ENCODE measurements around the gene NTN1. TPM values are rescaled to one million over a fixed set of nuclear protein-coding genes. Genes with fewer than 3 reads are reported as not detected.
"Not testable (repeated sequence)": the region's sequence is repeated elsewhere in the genome, so short reads cannot be mapped to it uniquely, and the experiment has no call there.

Gene NTN1
- total RNA-seq (under 1 TPM; 0.24 to 0.33 TPM), polyA plus RNA-seq (not detected)

DNA sequence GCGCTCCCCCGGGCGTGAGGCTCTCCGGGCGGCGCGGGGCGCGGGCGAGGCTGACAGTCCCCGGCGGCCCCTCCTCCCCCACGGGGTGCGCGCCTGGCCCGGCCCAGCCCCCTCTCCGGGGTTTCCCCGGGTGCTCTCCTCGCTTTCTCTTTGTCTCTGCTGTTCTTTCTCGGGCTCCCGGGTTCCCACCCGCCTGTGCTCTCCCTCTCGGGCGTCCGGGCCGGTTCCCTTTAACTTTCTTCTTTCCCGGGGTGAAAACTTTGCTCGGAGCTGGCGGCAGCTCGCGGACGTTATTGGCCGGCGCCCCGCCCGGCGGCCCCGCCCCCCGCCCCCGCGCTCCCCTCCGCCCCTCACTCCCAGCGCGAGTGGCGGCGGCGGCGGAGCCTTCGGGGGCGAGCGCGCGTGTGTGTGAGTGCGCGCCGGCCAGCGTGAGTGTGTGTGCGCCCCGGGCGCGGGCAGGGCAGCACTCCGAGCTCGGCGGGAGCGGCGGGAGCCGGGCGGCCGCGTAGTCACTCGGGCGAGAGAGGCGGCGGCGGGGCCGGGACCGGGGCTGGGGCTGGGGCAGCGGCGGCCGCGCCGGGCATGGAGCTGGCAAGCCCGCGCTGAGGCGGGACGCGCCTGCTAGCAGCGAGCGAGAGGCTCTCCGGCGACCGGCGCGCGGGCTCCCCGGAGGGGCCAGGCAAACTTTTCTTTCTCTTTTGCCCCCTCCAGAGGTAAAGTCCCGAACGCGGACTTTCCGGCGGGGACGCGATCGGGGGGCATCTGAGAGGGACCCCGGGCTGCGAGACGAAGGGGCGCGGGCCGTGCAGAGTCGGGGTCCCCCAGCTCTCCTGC, at the start of gene NTN1:
TSS of gene NTN1 (plus strand) at position 353 of the 834 bp plus-strand sequence. CDS start 864 bp downstream, outside the sequence.
- H3K4me3 ChIP-seq (ENCODE audit: low read length), result peak within 1 kb of the TSS; percentile 19
- ChIA-PET POLR2A (no interaction called here), CTCF (no interaction called here)
- H3K27me3 ChIP-seq (ENCODE audit: insufficient read depth, low read length, poor library complexity, severe bottlenecking), result peaks cover 42% of the 10 kb centered on the region
- Mint-ChIP-seq H3K4me3 (peak within 1 kb of the TSS; percentile 71 to 90 (median 78)), H3K27ac (peak within 1 kb of the TSS in 1 of 8 donors; percentile 8), H3K4me1 (peaks cover 9 to 22% (median 10%) of the 10 kb centered on the region in 3 donors), H3K36me3 (no peaks in the 10 kb centered on the region), H3K9me3 (peaks cover 0 to 4% (median 0%) of the 10 kb centered on the region in 5 donors), H3K27me3 (peaks cover 40 to 54% of the 10 kb centered on the region in 2 donors)
- peak in 4 of 5 donors; percentile 25 to 54 (median 42) for DNase-seq
- H3K36me3 ChIP-seq (ENCODE audit: insufficient read depth, low read length), result no peaks in the 10 kb centered on the region
- H3K4me1 ChIP-seq (ENCODE audit: insufficient read depth, low read length), result peaks cover 8% of the 10 kb centered on the region
- H3K27ac ChIP-seq (ENCODE audit: low read depth, low read length), result no peak within 1 kb of the TSS
- H3K9me3 ChIP-seq (ENCODE audit: low read length), result no peaks in the 10 kb centered on the region

DNA sequence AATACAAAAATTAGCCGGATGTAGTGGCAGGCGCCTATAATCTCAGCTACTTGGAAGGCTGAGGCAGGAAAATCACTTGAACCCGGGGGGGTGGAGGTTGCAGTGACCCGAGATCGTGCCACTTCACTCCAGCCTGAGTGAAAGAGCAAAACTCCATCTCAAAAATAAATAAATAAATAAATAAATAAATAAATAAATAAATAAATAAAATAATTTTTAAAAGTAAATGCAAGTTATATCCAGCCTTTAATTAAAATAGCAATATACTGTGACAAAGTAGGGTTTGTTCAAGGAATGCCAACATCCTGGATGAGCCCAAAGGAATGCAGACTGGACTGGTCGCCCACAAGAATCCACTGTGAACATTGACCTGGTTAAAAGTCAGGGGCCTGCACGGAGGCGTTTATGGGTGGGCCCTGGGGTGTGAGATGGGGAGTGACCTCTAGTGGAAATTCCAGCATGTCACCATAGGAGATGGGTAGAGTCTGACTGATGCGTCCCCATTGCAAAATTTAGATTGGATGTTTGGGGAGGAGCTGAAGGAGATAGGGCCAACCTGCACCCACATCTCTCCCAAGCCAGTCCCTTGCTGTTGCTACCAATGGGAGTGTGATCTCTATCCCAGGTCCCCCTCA, 46.1 kb upstream of the NTN1 start:
- Mint-ChIP-seq H3K36me3 (no peaks in the 10 kb centered on the region), H3K27ac (peak overlapping the region in 1 of 8 donors; percentile 65), H3K9me3 (no peaks in the 10 kb centered on the region), H3K4me3 (no peak overlapping the region), H3K27me3 (no peaks in the 10 kb centered on the region), H3K4me1 (no peaks in the 10 kb centered on the region)
- H3K27me3 ChIP-seq (ENCODE audit: insufficient read depth, low read length, poor library complexity, severe bottlenecking), result no peaks in the 10 kb centered on the region
- DNase-seq, result no peak
- no peaks in the 10 kb centered on the region for H3K36me3 ChIP-seq (ENCODE audit: insufficient read depth, low read length)
- ChIA-PET CTCF (interaction anchor here (0.7 to 1.5 kb wide), 3 partner anchors 19 to 22 kb away, joined by 3 read pairs; no protein-coding TSS in a partner anchor), POLR2A (no interaction called here)
- no peaks in the 10 kb centered on the region for H3K4me1 ChIP-seq (ENCODE audit: insufficient read depth, low read length)
- no peaks in the 10 kb centered on the region for H3K9me3 ChIP-seq (ENCODE audit: low read length)
- no peak overlapping the region for H3K27ac ChIP-seq (ENCODE audit: low read depth, low read length)
- no peak overlapping the region for H3K4me3 ChIP-seq (ENCODE audit: low read length)

DNA sequence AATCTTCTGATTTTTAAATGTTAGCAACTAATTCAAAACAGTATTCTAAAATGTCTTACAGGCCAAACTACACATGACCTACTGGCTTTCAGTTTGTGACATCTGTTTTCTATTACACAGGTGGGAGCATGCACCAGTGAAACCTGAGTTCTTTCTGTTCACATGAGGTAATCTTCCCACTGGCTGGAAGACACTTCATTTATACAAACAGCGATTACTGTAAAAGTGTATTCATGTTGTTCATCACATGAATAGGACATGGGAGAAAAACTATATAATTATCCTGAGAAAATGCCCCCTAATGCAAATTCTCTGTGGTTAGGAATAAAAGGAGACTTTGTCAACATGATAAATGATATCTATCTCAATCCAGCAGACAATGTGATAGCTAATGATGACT, 44.7 kb upstream of the NTN1 start:
- no peaks in the 10 kb centered on the region for H3K27me3 ChIP-seq (ENCODE audit: insufficient read depth, low read length, poor library complexity, severe bottlenecking)
- CTCF ChIA-PET, result interaction anchor here (1.2 kb wide), 1 partner anchor 18 kb away, joined by 3 read pairs; no protein-coding TSS in a partner anchor

DNA sequence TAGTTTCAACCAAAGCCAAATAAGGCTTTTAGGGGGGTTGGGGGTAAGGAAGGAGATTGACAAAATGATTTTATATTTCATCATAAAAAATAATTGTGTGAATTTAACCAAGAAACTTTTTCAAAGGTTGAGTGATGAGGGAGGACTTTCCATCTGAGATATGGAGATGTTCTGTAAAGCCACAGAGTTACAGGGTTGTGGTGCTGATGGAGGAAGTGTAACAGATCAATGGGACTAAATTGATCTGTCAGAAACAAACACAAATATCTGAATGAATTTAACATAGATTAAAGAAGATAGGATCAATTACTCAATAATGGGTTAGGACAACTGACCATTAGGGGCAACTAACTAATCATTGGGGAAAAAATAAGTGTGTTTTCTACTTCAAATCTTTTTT, 41.6 kb upstream of the NTN1 start:
- Mint-ChIP-seq H3K4me3 (no peak overlapping the region), H3K36me3 (no peaks in the 10 kb centered on the region), H3K27ac (no peak overlapping the region), H3K9me3 (peaks cover 0 to 3% (median 1%) of the 10 kb centered on the region in 5 donors), H3K27me3 (no peaks in the 10 kb centered on the region), H3K4me1 (peaks cover 0 to 2% (median 0%) of the 10 kb centered on the region in 3 donors)
- H3K27ac ChIP-seq (ENCODE audit: low read depth, low read length), result no peak overlapping the region
- H3K9me3 ChIP-seq (ENCODE audit: low read length), result no peaks in the 10 kb centered on the region
- no peak for DNase-seq
- H3K27me3 ChIP-seq (ENCODE audit: insufficient read depth, low read length, poor library complexity, severe bottlenecking), result no peaks in the 10 kb centered on the region
- no peaks in the 10 kb centered on the region for H3K4me1 ChIP-seq (ENCODE audit: insufficient read depth, low read length)
- H3K4me3 ChIP-seq (ENCODE audit: low read length), result no peak overlapping the region
- no peaks in the 10 kb centered on the region for H3K36me3 ChIP-seq (ENCODE audit: insufficient read depth, low read length)
- ChIA-PET POLR2A (interaction anchor here (0.7 kb wide), 1 partner anchor 1889 kb away, joined by 7 read pairs; no protein-coding TSS in a partner anchor), CTCF (no interaction called here)

More for the DNA sequence above, 44.7 kb upstream of the NTN1 start:
- H3K27ac ChIP-seq (ENCODE audit: low read depth, low read length), result no peak overlapping the region
- H3K27me3 Mint-ChIP-seq, result no peaks in the 10 kb centered on the region
- no peaks in the 10 kb centered on the region for H3K4me1 Mint-ChIP-seq
- H3K9me3 Mint-ChIP-seq, result no peaks in the 10 kb centered on the region
- no peak overlapping the region for H3K4me3 Mint-ChIP-seq
- no peaks in the 10 kb centered on the region for H3K36me3 ChIP-seq (ENCODE audit: insufficient read depth, low read length)
- H3K4me3 ChIP-seq (ENCODE audit: low read length), result no peak overlapping the region
- no peak for DNase-seq
- no peak overlapping the region for H3K27ac Mint-ChIP-seq
- H3K9me3 ChIP-seq (ENCODE audit: low read length), result no peaks in the 10 kb centered on the region
- H3K36me3 Mint-ChIP-seq, result no peaks in the 10 kb centered on the region
- POLR2A ChIA-PET, result no interaction called here
- H3K4me1 ChIP-seq (ENCODE audit: insufficient read depth, low read length), result no peaks in the 10 kb centered on the region

DNA sequence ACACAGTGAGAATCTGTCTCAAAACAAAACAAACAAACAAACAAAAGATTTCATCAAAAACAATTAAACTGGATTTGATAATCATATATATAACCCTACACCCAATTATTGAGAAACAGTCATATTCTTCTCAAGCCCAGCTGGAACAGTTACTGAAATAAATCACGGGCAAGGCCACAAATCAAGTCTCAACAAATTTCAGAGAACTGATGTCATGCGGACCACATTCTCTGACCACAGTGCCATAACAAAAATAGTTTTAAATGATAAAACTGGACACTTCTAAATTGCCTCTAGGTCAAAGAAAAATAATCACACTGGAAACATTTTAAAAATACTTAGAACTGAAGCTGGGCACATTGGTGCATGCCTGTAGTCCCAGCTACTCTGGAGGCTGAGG, 39.9 kb upstream of the NTN1 start:
- peaks cover 0 to 6% (median 1%) of the 10 kb centered on the region in 5 donors for H3K9me3 Mint-ChIP-seq
- Histone ChIP-seq H3K9me3 (ENCODE audit: low read length) (no peaks in the 10 kb centered on the region), H3K27me3 (ENCODE audit: insufficient read depth, low read length, poor library complexity, severe bottlenecking) (no peaks in the 10 kb centered on the region), H3K27ac (ENCODE audit: low read depth, low read length) (no peak overlapping the region), H3K4me1 (ENCODE audit: insufficient read depth, low read length) (peaks cover 6% of the 10 kb centered on the region), H3K4me3 (ENCODE audit: low read length) (no peak overlapping the region), H3K36me3 (ENCODE audit: insufficient read depth, low read length) (no peaks in the 10 kb centered on the region)
- H3K36me3 Mint-ChIP-seq, result no peaks in the 10 kb centered on the region
- peaks cover 13 to 15% (median 14%) of the 10 kb centered on the region in 3 donors for H3K4me1 Mint-ChIP-seq
- CTCF ChIA-PET, result interaction anchor here (1.3 kb wide), 1 partner anchor 17 kb away, joined by 3 read pairs; no protein-coding TSS in a partner anchor
- POLR2A ChIA-PET, result no interaction called here
- no peaks in the 10 kb centered on the region for H3K27me3 Mint-ChIP-seq
- peak overlapping the region in 1 of 8 donors; percentile 72 for H3K27ac Mint-ChIP-seq
- no peak overlapping the region for H3K4me3 Mint-ChIP-seq
- DNase-seq, result no peak

DNA sequence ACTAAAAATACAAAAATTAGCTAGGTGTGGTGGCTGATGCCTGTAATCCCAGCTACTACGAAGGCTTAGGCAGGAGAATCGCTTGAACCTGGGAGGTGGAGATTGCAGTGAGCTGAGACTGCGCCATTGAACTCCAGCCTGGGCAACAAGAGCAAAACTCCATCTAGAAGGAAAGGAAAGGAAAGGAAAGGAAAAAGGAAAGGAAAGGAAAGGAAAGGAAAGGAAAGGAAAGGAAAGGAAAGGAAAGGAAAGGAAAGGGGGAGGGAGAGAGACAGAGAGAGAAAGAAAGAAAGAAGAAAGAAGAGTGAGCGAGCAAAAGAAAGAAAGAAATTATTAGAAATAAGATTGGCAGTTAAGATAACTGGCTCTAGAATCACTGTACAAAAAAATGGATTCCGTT, 37.1 kb upstream of the NTN1 start:
- DNase-seq; H3K4me3 Mint-ChIP-seq; H3K36me3 ChIP-seq (ENCODE audit: insufficient read depth, low read length); H3K27ac Mint-ChIP-seq; H3K27me3 ChIP-seq (ENCODE audit: insufficient read depth, low read length, poor library complexity, severe bottlenecking); H3K4me1 ChIP-seq (ENCODE audit: insufficient read depth, low read length); POLR2A ChIA-PET; H3K9me3 ChIP-seq (ENCODE audit: low read length); H3K9me3 Mint-ChIP-seq; H3K27me3 Mint-ChIP-seq; H3K4me3 ChIP-seq (ENCODE audit: low read length); H3K36me3 Mint-ChIP-seq; H3K27ac ChIP-seq (ENCODE audit: low read depth, low read length): not testable (repeated sequence)
- H3K4me1 Mint-ChIP-seq, result peaks cover 13 to 19% (median 14%) of the 10 kb centered on the region in 3 donors
- CTCF ChIA-PET, result interaction anchor here (1.9 to 2.5 kb wide), 2 partner anchors 11 to 14 kb away, joined by 8 to 14 read pairs; no protein-coding TSS in a partner anchor

DNA sequence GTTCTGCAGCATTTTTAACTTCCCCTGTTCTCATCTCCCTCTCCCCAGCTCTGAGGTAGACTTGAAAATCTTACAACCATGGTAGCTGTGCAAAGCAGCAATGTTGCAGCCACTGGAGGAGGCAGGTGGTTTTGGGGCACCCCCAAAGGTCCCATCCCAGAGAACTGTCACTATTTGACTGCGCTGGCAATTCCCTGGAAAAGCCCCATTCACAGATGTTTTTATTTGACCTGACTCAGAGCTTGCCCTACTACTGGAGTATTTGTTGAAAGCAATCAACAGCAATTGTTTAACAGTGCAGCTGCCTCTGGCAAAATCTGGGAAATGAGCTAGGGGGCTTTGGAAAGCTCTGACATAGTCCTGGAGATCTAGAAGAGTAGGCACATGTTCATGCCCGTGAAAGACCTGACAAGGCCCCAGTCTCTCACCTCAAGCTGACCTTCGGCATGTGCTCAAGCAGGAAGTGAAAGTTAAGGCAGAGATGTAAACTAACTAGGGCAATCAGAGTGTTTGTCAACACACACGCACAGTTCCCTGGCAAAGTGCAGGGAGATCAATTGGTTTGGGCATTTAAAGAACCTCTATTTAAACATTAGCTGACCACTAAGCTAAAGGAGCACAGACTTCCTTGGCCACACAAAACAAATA, 36.1 kb upstream of the NTN1 start:
- no peaks in the 10 kb centered on the region for H3K36me3 ChIP-seq (ENCODE audit: insufficient read depth, low read length)
- H3K27me3 Mint-ChIP-seq, result no peaks in the 10 kb centered on the region
- H3K4me1 ChIP-seq (ENCODE audit: insufficient read depth, low read length), result peaks cover 6% of the 10 kb centered on the region
- H3K4me3 ChIP-seq (ENCODE audit: low read length), result no peak overlapping the region
- H3K9me3 ChIP-seq (ENCODE audit: low read length), result no peaks in the 10 kb centered on the region
- peak overlapping the region in 3 of 7 donors; percentile 19 to 54 (median 52) for H3K4me3 Mint-ChIP-seq
- H3K27me3 ChIP-seq (ENCODE audit: insufficient read depth, low read length, poor library complexity, severe bottlenecking), result no peaks in the 10 kb centered on the region
- no peaks in the 10 kb centered on the region for H3K36me3 Mint-ChIP-seq
- CTCF ChIA-PET, result interaction anchor here (1.9 to 2.5 kb wide), 2 partner anchors 10 to 13 kb away, joined by 8 to 14 read pairs; no protein-coding TSS in a partner anchor
- POLR2A ChIA-PET, result no interaction called here
- H3K9me3 Mint-ChIP-seq, result peaks cover 0 to 6% (median 2%) of the 10 kb centered on the region in 5 donors
- no peak overlapping the region for H3K27ac ChIP-seq (ENCODE audit: low read depth, low read length)
- H3K27ac Mint-ChIP-seq, result peak overlapping the region in 7 of 8 donors; percentile 0 to 88 (median 51)
- no peak for DNase-seq
- H3K4me1 Mint-ChIP-seq, result peaks cover 13 to 19% (median 14%) of the 10 kb centered on the region in 3 donors
